ENCODE measurements around the gene ANKRD30A.

ANKRD30A gene

DNA sequence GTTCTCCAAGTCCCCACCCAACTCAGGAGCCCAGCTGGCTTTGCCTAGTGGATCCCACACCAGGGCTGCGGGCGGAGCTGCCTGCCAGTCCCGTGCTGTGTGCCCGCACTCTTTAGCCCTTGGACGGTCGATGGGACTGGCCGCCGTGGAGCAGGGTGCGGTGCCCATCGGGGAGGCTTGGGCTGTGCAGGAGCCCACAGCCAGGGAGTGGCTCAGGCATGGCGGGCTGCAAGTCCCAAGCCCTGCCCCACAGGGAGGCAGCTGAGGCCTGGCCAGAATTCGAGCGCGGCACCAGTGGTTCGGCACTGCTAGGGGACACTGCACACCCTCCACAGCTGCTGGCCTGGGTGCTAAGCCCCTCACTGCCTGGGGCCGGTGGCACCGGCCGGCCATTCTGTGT lies 159.7 kb downstream of the ANKRD30A start:
- H3K4me3 Mint-ChIP-seq, result no peak overlapping the region
- H3K9me3 Mint-ChIP-seq, result peaks cover 60% of the 10 kb centered on the region
- no peaks in the 10 kb centered on the region for H3K4me1 Mint-ChIP-seq
- TF ChIP-seq, protein P1, sequence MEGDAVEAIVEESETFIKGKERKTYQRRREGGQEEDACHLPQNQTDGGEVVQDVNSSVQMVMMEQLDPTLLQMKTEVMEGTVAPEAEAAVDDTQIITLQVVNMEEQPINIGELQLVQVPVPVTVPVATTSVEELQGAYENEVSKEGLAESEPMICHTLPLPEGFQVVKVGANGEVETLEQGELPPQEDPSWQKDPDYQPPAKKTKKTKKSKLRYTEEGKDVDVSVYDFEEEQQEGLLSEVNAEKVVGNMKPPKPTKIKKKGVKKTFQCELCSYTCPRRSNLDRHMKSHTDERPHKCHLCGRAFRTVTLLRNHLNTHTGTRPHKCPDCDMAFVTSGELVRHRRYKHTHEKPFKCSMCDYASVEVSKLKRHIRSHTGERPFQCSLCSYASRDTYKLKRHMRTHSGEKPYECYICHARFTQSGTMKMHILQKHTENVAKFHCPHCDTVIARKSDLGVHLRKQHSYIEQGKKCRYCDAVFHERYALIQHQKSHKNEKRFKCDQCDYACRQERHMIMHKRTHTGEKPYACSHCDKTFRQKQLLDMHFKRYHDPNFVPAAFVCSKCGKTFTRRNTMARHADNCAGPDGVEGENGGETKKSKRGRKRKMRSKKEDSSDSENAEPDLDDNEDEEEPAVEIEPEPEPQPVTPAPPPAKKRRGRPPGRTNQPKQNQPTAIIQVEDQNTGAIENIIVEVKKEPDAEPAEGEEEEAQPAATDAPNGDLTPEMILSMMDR (IDR thresholded peaks at IDR 0.05; ENCODE audit: unreplicated experiment in 3 of 3), result no peak
- H3K27ac Mint-ChIP-seq, result no peak overlapping the region
- no peaks in the 10 kb centered on the region for H3K36me3 Mint-ChIP-seq (ENCODE audit: low read depth)
- H3K27me3 Mint-ChIP-seq (ENCODE audit: low read depth), result no peaks in the 10 kb centered on the region

GRCh38 chr10:37289833-37290464 lies 164.6 kb downstream of the ANKRD30A start:
- Mint-ChIP-seq H3K9me3 (peaks cover 50% of the 10 kb centered on the region), H3K36me3 (ENCODE audit: low read depth) (no peaks in the 10 kb centered on the region)

DNA sequence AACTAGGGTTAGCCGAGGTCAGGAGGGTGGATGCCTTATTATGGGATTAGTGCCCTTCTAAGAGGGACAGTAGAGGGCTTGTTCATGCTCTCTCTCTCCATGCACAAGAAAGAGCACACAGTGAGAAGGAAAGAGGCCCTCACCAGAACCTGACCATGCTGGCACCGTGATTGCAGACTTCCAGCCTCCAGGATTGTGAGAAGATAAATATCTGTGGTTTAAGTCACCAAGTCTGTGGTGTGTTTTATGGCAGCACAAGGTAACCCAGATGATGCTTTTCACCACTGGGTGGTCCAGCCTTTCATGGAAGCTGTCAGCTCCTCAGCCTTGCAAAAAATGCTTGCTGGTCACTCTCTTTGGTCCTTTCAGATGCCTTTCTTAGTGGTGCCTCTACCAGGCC lies 175.9 kb downstream of the ANKRD30A start:
- Mint-ChIP-seq H3K27me3 (ENCODE audit: low read depth) (peaks cover 4% of the 10 kb centered on the region), H3K36me3 (ENCODE audit: low read depth) (no peaks in the 10 kb centered on the region), H3K27ac (no peak overlapping the region), H3K4me1 (no peaks in the 10 kb centered on the region), H3K4me3 (no peak overlapping the region), H3K9me3 (peaks cover 44% of the 10 kb centered on the region)
- TF ChIP-seq, protein P1 (IDR thresholded peaks at IDR 0.05; ENCODE audit: unreplicated experiment in 3 of 3), result no peak

More at GRCh38 chr10:37289833-37290464, 164.6 kb downstream of the ANKRD30A start:
- Mint-ChIP-seq H3K27me3 (ENCODE audit: low read depth) (no peaks in the 10 kb centered on the region), H3K4me1 (no peaks in the 10 kb centered on the region), H3K4me3 (no peak overlapping the region), H3K27ac (no peak overlapping the region)
- TF ChIP-seq, protein P1 (IDR thresholded peaks at IDR 0.05; ENCODE audit: unreplicated experiment in 3 of 3), result no peak

DNA sequence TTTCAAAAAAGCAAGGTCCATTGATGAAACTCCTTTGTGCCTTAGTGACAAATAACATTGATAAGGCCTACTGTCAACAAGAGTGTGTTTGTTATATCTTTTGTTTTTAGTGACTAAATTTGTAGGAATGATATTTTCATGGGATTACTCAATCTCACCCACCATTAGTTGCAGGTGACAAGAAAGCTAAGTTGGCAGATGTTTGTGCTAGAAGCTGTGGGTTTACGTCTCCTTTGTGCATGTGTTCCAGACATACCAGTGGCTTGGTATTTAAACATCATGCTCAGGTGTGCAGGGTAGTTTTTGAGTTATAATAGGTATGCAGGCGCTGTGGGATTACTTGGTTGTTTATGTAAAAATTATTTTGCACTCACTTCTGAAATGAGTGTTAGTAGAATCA lies 178.6 kb downstream of the ANKRD30A start:
- no peaks in the 10 kb centered on the region for H3K36me3 Mint-ChIP-seq (ENCODE audit: low read depth)
- TF ChIP-seq, protein P1 (IDR thresholded peaks at IDR 0.05; ENCODE audit: unreplicated experiment in 3 of 3), result no peak
- H3K9me3 Mint-ChIP-seq, result peaks cover 43% of the 10 kb centered on the region
- no peak overlapping the region for H3K27ac Mint-ChIP-seq
- peaks cover 4% of the 10 kb centered on the region for H3K27me3 Mint-ChIP-seq (ENCODE audit: low read depth)
- no peak overlapping the region for H3K4me3 Mint-ChIP-seq
- H3K4me1 Mint-ChIP-seq, result no peaks in the 10 kb centered on the region

GRCh38 chr10:37314350-37314749 lies 189.0 kb downstream of the ANKRD30A start:
- peaks cover 25% of the 10 kb centered on the region for H3K9me3 Mint-ChIP-seq
- TF ChIP-seq, protein P1 (IDR thresholded peaks at IDR 0.05; ENCODE audit: unreplicated experiment in 3 of 3), result no peak
- no peak overlapping the region for H3K27ac Mint-ChIP-seq
- no peaks in the 10 kb centered on the region for H3K36me3 Mint-ChIP-seq (ENCODE audit: low read depth)
- H3K4me3 Mint-ChIP-seq, result no peak overlapping the region
- H3K4me1 Mint-ChIP-seq, result no peaks in the 10 kb centered on the region
- H3K27me3 Mint-ChIP-seq (ENCODE audit: low read depth), result no peaks in the 10 kb centered on the region

GRCh38 chr10:37314862-37315261 lies 189.5 kb downstream of the ANKRD30A start:
- no peak overlapping the region for H3K27ac Mint-ChIP-seq
- H3K36me3 Mint-ChIP-seq (ENCODE audit: low read depth), result no peaks in the 10 kb centered on the region

More at GRCh38 chr10:37314862-37315261, 189.5 kb downstream of the ANKRD30A start:
- TF ChIP-seq, protein P1 (IDR thresholded peaks at IDR 0.05; ENCODE audit: unreplicated experiment in 3 of 3), result no peak
- H3K4me1 Mint-ChIP-seq, result no peaks in the 10 kb centered on the region
- no peak overlapping the region for H3K4me3 Mint-ChIP-seq
- peaks cover 30% of the 10 kb centered on the region for H3K9me3 Mint-ChIP-seq
- no peaks in the 10 kb centered on the region for H3K27me3 Mint-ChIP-seq (ENCODE audit: low read depth)

Measured in nephron (organoid).